OCI-LY1 (cell line): Measurements from ENCODE around the gene DNAH14.

Experiments
- H2AFZ ChIP-seq: fragments of 200-600 bp; sonication (generic), shearing (Covaris generic); 2 replicates; pipeline ENCODE4 v1.6.0; 2014; ENCODE audit warnings: antibody characterized with exemption, mild to moderate bottlenecking, low read length
- H3F3A ChIP-seq: fragments of 200-600 bp; sonication (generic), shearing (Covaris generic); 2 replicates; pipeline ENCODE4 v1.6.0; 2014; ENCODE audit warnings: mild to moderate bottlenecking, antibody characterized with exemption, low read length, moderate library complexity; ENCODE audit not compliant: insufficient read depth
- H3K27ac ChIP-seq: fragments of 200-600 bp; sonication (generic); 2 replicates; pipeline ENCODE4 v1.5.1; 2014; ENCODE audit warnings: low read length, mixed run types, mild to moderate bottlenecking, low read depth; ENCODE audit not compliant: poor library complexity, severe bottlenecking
- H3K27me3 ChIP-seq: fragments of 200-600 bp; sonication (generic); 2 replicates; pipeline ENCODE4 v1.6.0; 2014; ENCODE audit warnings: antibody characterized with exemption, mild to moderate bottlenecking, low read length, moderate library complexity; ENCODE audit not compliant: insufficient read depth
- H3K36me3 ChIP-seq: fragments of 200-600 bp; sonication (generic); 2 replicates; pipeline ENCODE4 v1.6.1; 2014; ENCODE audit warnings: mild to moderate bottlenecking, antibody characterized with exemption, low read length, moderate library complexity, mixed read lengths; ENCODE audit not compliant: insufficient read depth
- H3K4me1 ChIP-seq: fragments of 200-600 bp; sonication (generic); 2 replicates; pipeline ENCODE4 v1.5.1; 2014; ENCODE audit warnings: mild to moderate bottlenecking, low read length, moderate library complexity; ENCODE audit not compliant: insufficient read depth, severe bottlenecking
- H3K4me2 ChIP-seq: fragments of 200-600 bp; sonication (generic), shearing (Covaris generic); 2 replicates; pipeline ENCODE4 v1.6.1; 2014; ENCODE audit warnings: low read length
- H3K4me3 ChIP-seq: fragments of 200-600 bp; sonication (generic); 2 replicates; pipeline ENCODE4 v1.5.1; 2014; ENCODE audit warnings: low read length, low read depth, mild to moderate bottlenecking, mixed read lengths; ENCODE audit not compliant: poor library complexity, severe bottlenecking
- H3K79me2 ChIP-seq: fragments of 200-600 bp; shearing (Covaris generic); 2 replicates; pipeline ENCODE4 v1.6.1; 2016; ENCODE audit warnings: mixed run types, low read length, mixed read lengths; ENCODE audit not compliant: insufficient read depth
- H3K9ac ChIP-seq: fragments of 200-600 bp; sonication (generic), shearing (Covaris generic); 2 replicates; pipeline ENCODE4 v1.6.1; 2014; ENCODE audit warnings: mild to moderate bottlenecking, low read length, mixed read lengths
- H3K9me2 ChIP-seq: fragments of 200-600 bp; sonication (generic), shearing (Covaris generic); 2 replicates; pipeline ENCODE4 v1.6.1; 2014; ENCODE audit warnings: low read depth, mild to moderate bottlenecking, low read length, mixed read lengths
- H3K9me3 ChIP-seq: fragments of 200-600 bp; shearing (Covaris generic); 2 replicates; pipeline ENCODE4 v1.6.1; 2014; ENCODE audit warnings: low read length, mixed read lengths
- H4K20me1 ChIP-seq: fragments of 200-600 bp; sonication (generic), shearing (Covaris generic); 2 replicates; pipeline ENCODE4 v1.6.0; 2016; ENCODE audit warnings: mild to moderate bottlenecking, low read length; ENCODE audit not compliant: insufficient read depth
- CTCF ChIP-seq: fragments of 200-600 bp; sonication (generic), shearing (Covaris generic); IDR thresholded peaks from 2 replicates; pipeline ENCODE4 v1.5.1; 2017; ENCODE audit warnings: mild to moderate bottlenecking, antibody characterized with exemption, low read length, moderate library complexity, mixed read lengths
- EZH2 ChIP-seq: fragments of 200-600 bp; sonication (generic), shearing (Covaris generic); IDR thresholded peaks from 2 replicates; pipeline ENCODE4 v1.8.0; 2017; ENCODE audit warnings: borderline replicate concordance, mixed run types, mild to moderate bottlenecking, antibody characterized with exemption, low read length, moderate library complexity, mixed read lengths

DNAH14 gene

GRCh38 chr1:225422795-225423517 is 493.5 kb downstream of the DNAH14 start:
- Histone ChIP-seq H3K27me3 (no peaks in the 10 kb centered on the region), H3K9ac (no peak overlapping the region; the same call in 1 of the 2 replicates), H3K9me3 (no peaks in the 10 kb centered on the region), H3K27ac (peak overlapping the region; percentile 42), H3K9me2 (no peaks in the 10 kb centered on the region), H4K20me1 (no peaks in the 10 kb centered on the region), H3K4me3 (no peak overlapping the region), H3K4me2 (peak overlapping the region; percentile 96; the same call in 1 of the 2 replicates), H3F3A (no peaks in the 10 kb centered on the region), H2AFZ (no peak overlapping the region), H3K36me3 (peaks cover 67% of the 10 kb centered on the region), H3K79me2 (peaks cover 80% of the 10 kb centered on the region), H3K4me1 (peaks cover 39% of the 10 kb centered on the region)
- TF ChIP-seq CTCF (no peak), EZH2 (no peak)

GRCh38 chr1:225423518-225423855 is 494.0 kb downstream of the DNAH14 start:
- Histone ChIP-seq H3K4me3 (peak overlapping the region; percentile 91), H4K20me1 (no peaks in the 10 kb centered on the region), H3K79me2 (peaks cover 80% of the 10 kb centered on the region), H3F3A (no peaks in the 10 kb centered on the region), H3K27ac (peak overlapping the region; percentile 42), H2AFZ (no peak overlapping the region), H3K9ac (peak overlapping the region; percentile 88; the same call in 1 of the 2 replicates), H3K4me2 (peak overlapping the region; percentile 96), H3K9me3 (no peaks in the 10 kb centered on the region), H3K27me3 (no peaks in the 10 kb centered on the region), H3K36me3 (peaks cover 63% of the 10 kb centered on the region), H3K4me1 (peaks cover 41% of the 10 kb centered on the region), H3K9me2 (no peaks in the 10 kb centered on the region)
- TF ChIP-seq EZH2 (no peak), CTCF (no peak)

GRCh38 chr1:225424562-225425200 is 495.2 kb downstream of the DNAH14 start:
- Histone ChIP-seq H2AFZ (no peak overlapping the region), H4K20me1 (no peaks in the 10 kb centered on the region), H3K4me3 (peak overlapping the region; percentile 91), H3K4me2 (peak overlapping the region; percentile 96), H3K36me3 (peaks cover 51% of the 10 kb centered on the region), H3K9me3 (no peaks in the 10 kb centered on the region), H3K27ac (peak overlapping the region; percentile 63), H3K9me2 (no peaks in the 10 kb centered on the region), H3K9ac (peak overlapping the region; percentile 88; the same call in 1 of the 2 replicates), H3K79me2 (peaks cover 75% of the 10 kb centered on the region), H3F3A (no peaks in the 10 kb centered on the region), H3K4me1 (peaks cover 50% of the 10 kb centered on the region), H3K27me3 (no peaks in the 10 kb centered on the region)
- no peak for TF ChIP-seq EZH2
- no peak for TF ChIP-seq CTCF
